UCSD-AML1 (cell line): Measurements from ENCODE around the gene CPLX3.

Experiments used
- DNase-seq: peaks from one replicate; lab custom pipeline; 2025; ENCODE audit not compliant: unreplicated experiment; lab: John Stamatoyannopoulos, UW

The CPLX3 gene

DNA sequence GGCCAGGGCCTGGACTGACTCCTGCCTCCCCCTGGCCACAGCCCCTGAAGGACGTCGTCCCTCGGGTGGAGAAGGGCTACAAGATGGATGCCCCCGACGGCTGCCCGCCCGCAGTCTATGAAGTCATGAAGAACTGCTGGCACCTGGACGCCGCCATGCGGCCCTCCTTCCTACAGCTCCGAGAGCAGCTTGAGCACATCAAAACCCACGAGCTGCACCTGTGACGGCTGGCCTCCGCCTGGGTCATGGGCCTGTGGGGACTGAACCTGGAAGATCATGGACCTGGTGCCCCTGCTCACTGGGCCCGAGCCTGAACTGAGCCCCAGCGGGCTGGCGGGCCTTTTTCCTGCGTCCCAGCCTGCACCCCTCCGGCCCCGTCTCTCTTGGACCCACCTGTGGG is 24.1 kb upstream of the CPLX3 start:
- DNase-seq: no peak

GRCh38 chr15:74802862-74803447 is 23.5 kb upstream of the CPLX3 start:
- DNase-seq: no peak

DNA sequence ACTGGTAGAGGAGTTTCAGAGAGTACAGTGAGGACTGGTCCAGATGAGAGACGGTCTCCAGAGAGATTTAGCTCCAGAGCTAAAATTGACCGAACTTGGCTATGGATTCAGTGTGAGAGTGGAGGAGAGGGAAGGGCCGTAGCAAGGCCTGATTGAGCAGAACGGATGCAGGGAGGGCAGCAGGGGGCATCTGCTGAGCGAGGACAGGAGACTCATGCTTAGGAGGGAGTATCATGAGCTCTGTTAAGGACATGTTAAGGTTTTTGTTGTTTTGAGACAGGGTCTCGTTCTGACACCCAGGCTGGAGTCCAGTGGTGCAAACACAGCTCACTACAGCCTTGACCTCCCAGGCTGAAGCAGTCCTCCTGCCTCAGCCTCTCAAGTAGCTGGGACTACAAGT is 21.5 kb upstream of the CPLX3 start:
- DNase-seq: no peak

GRCh38 chr15:74807282-74807681 is 19.1 kb upstream of the CPLX3 start:
- no peak for DNase-seq

- DNase-seq: no peak
These were observed 18.2 kb upstream of the CPLX3 start for GRCh38 chr15:74808078-74808839.

DNA sequence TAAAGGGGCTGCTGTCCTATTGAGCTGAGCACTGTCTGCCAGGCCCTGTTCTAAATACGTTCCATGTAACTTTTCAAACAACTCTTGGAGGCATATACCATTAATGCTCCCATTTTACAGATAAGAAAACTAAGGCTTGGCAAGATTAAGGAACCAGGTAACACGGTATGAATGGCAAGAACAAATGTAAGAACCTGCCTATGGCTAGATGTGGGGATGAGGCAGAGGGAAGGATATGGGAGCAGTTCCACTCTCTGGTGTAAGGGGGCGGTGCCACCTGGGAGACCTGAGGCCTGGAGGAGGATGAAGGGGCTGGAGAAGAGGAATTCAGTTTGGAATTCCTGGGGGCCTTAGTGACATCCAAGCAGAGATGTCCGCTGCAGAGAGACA is 17.6 kb upstream of the CPLX3 start:
- DNase-seq: no peak

- DNase-seq: no peak
These were observed 17.2 kb upstream of the CPLX3 start for GRCh38 chr15:74809242-74809641.

DNA sequence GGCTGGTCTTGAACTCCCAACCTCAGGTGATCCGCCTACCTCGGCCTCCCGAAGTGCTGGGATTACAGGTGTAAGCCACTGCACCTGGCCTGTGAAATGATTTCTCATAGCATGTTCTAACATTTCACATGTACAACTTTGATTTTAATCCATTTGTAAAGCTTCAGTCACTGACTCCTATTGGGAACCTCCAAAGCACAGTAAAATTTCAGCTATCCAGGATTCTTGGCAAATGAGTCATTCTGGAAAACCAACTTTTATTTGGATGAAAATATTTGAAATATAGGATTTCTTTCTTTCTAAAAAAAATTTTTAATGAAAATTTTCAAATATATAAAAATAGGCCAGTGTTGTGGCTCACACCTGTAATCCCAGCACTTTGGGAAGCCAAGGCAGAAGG is 16.5 kb upstream of the CPLX3 start:
- no peak for DNase-seq

GRCh38 chr15:74812533-74812932 is 13.9 kb upstream of the CPLX3 start, which contains the start of gene LMAN1L:
Gene LMAN1L, plus strand, starts transcription at chr15:74812835. Its CDS starts 20 bp downstream, at chr15:74812855.
- no peak for DNase-seq

- DNase-seq: no peak
These were observed 11.1 kb upstream of the CPLX3 start for GRCh38 chr15:74815121-74815934.

GRCh38 chr15:74815961-74816360 is 10.5 kb upstream of the CPLX3 start:
- DNase-seq: no peak

GRCh38 chr15:74816624-74817369 is 9.6 kb upstream of the CPLX3 start:
- no peak for DNase-seq

DNA sequence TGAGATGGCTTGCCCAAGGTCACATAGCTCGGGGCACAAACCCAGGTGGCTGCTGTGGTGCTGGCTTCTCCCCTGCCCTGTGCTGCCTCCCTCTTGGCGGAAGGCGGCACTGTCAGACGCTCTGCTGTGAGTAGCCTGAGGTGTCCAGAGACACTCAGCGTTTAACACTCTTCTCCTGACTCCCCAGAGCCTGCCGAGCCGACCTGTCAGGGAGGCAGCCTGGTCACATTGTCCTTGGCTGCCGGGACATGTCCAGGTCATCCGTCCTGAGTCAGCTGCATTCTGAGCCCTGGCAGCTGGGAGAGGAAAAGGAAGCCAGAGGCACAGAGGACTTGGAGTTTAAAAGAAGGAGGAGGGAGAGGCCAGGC is 9.1 kb upstream of the CPLX3 start:
- no peak for DNase-seq

DNA sequence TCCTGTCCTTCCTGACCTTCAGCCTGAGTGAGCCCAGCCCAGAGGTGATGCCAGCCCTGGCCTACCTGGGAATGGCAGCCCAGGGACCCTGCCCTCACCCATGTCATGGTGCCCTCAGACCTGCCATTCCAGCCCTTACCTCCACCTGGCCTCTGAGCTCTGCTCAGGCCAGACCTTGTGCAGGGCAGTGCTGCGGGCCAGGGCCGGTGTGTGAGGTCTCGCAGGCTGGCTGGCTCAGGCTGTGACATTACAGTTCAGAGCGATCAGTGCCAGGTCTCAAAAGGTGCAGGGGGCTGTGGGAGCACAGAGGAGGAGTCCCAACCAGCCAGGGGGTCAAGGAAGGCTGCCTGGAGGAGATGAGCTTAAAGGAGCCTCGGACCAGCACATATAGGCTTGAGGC is 6.4 kb upstream of the CPLX3 start:
- DNase-seq: no peak

DNA sequence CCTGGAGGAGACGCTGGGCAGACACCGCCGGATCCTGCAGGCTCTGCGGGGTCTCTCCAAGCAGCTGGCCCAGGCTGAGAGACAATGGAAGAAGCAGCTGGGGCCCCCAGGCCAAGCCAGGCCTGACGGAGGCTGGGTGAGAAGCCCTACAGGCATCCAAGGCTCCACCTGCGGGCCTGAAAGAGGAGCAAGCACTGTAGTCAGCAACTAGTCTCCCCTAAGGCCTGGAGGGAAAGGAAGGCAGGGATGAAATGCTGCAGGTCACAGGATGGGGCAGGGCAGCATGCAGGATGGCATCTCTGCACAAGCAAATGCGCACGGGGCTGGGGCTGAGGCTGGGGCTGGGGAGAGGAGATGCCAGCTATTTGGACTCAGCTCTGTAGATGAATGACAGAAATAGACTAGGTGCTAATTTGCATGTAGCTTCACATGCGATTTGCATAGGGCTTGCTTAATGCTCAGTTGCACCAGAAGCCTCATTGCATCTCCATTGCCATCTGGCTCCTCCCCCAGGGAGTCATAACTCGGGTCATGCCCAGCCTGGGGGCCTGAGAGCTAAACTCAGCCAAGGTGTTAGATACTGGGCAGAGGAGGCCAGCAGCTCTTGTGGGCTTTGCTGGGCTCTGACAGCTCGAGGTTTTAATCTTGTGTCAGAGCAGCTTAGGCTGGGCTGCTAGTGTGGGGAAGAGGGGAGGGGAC is 5.2 kb upstream of the CPLX3 start:
- DNase-seq: no peak

DNA sequence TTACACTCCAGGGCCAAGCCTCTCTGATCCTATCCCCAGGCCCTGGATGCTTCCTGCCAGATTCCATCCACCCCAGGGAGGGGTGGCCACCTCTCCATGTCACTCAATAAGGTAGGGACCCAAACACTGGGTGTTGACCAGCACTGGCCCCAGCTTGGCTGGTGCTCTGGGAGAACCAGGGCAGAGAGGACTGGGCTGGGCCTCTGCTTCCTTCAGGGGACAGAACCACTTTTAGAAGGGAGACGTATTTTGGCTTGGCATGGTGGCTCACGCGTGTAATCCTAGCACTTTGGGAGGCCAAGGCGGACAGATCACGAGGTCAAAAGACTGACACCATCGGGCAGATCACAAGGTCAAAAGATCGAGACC is 4.7 kb upstream of the CPLX3 start:
- DNase-seq: no peak

- DNase-seq: no peak
These were observed 4.2 kb upstream of the CPLX3 start for GRCh38 chr15:74822233-74822632.

GRCh38 chr15:74823324-74823723 is 3.1 kb upstream of the CPLX3 start:
- no peak for DNase-seq

- no peak for DNase-seq
These were observed 1.5 kb upstream of the CPLX3 start for GRCh38 chr15:74824976-74825375.

DNA sequence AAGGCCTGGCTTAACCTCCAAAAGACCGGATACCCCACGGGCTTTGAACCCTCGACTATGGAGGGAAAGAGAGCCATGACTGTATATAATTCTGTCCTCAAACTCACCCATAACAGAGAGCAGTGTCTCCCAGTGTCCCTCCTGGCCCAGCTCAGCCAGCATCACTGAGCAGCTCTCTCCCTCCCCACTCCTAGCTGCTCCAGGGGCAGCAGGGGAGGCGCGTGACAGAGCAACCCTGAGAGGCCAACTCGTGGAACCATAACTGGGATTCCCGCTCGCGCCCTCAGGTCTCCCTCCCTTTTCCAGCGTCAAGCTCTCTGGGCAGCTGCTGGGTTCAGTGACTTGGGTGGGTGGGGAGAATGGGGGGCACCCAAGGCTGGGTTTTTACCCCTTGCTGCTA is 561 bp upstream of the CPLX3 start:
- DNase-seq: no peak

- DNase-seq: no peak
These were observed 494 bp downstream of the CPLX3 start for GRCh38 chr15:74826921-74827320.
